GM10266 (cell line): ENCODE results near the gene INSC.

Source experiments
- DNase-seq: peaks from one replicate; pipeline ENCODE4 v3.0.0; 2012; ENCODE audit errors: extremely low spot score
- TF ChIP-seq, protein P1 (sequence below): IDR thresholded peaks from 2 replicates; pipeline ENCODE4 v1.5.1; 2012; ENCODE audit warnings: mild to moderate bottlenecking, low read depth; ENCODE audit not compliant: control insufficient read depth, insufficient read depth; ENCODE audit errors: missing control alignments

Gene INSC

GRCh38 chr11:15146271-15147003 is 31.7 kb downstream of the INSC start:
- TF ChIP-seq, protein P1, sequence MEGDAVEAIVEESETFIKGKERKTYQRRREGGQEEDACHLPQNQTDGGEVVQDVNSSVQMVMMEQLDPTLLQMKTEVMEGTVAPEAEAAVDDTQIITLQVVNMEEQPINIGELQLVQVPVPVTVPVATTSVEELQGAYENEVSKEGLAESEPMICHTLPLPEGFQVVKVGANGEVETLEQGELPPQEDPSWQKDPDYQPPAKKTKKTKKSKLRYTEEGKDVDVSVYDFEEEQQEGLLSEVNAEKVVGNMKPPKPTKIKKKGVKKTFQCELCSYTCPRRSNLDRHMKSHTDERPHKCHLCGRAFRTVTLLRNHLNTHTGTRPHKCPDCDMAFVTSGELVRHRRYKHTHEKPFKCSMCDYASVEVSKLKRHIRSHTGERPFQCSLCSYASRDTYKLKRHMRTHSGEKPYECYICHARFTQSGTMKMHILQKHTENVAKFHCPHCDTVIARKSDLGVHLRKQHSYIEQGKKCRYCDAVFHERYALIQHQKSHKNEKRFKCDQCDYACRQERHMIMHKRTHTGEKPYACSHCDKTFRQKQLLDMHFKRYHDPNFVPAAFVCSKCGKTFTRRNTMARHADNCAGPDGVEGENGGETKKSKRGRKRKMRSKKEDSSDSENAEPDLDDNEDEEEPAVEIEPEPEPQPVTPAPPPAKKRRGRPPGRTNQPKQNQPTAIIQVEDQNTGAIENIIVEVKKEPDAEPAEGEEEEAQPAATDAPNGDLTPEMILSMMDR: no peak
- DNase-seq: no peak

- TF ChIP-seq, protein P1: no peak
- no peak for DNase-seq
These were observed 33.4 kb downstream of the INSC start for GRCh38 chr11:15148169-15148568.

GRCh38 chr11:15149050-15149449 is 34.3 kb downstream of the INSC start:
- TF ChIP-seq, protein P1: no peak
- DNase-seq: no peak

DNA sequence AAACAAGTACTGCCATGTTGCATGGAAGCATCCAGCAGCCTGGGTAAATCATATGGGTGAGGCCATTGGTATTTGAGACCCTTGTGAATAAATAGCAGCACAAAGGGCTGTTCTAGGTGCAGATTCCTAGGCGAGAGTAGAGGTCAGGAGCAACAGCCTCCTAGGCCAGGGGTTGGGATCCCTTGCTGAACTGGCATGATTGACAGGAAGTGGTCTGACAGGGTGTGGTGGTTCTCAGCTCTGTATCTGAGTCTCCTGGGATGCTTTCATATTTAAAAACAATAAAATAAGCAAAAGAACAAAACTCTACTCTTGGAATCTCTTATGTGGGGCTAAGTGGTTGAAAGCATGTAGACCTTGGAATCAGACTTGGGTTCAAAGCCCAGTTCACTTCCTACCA is 35.8 kb downstream of the INSC start:
- no peak for DNase-seq
- TF ChIP-seq, protein P1: no peak

GRCh38 chr11:15153231-15153630 is 38.5 kb downstream of the INSC start:
- no peak for DNase-seq
- TF ChIP-seq, protein P1: no peak

- no peak for DNase-seq
- TF ChIP-seq, protein P1: no peak
These were observed 42.5 kb downstream of the INSC start for GRCh38 chr11:15157181-15157580.

- no peak for DNase-seq
- TF ChIP-seq, protein P1: no peak
These were observed 42.9 kb downstream of the INSC start for GRCh38 chr11:15157606-15158137.
